DMS114 treated with DMSO at 0.1 percent for 48 hours (cell line): Measurements from ENCODE around the gene TSEN54.

Experiments
- DNase-seq: peaks from one replicate; lab custom pipeline; 2025; ENCODE audit not compliant: unreplicated experiment; lab: John Stamatoyannopoulos, UW

Gene TSEN54

DNA sequence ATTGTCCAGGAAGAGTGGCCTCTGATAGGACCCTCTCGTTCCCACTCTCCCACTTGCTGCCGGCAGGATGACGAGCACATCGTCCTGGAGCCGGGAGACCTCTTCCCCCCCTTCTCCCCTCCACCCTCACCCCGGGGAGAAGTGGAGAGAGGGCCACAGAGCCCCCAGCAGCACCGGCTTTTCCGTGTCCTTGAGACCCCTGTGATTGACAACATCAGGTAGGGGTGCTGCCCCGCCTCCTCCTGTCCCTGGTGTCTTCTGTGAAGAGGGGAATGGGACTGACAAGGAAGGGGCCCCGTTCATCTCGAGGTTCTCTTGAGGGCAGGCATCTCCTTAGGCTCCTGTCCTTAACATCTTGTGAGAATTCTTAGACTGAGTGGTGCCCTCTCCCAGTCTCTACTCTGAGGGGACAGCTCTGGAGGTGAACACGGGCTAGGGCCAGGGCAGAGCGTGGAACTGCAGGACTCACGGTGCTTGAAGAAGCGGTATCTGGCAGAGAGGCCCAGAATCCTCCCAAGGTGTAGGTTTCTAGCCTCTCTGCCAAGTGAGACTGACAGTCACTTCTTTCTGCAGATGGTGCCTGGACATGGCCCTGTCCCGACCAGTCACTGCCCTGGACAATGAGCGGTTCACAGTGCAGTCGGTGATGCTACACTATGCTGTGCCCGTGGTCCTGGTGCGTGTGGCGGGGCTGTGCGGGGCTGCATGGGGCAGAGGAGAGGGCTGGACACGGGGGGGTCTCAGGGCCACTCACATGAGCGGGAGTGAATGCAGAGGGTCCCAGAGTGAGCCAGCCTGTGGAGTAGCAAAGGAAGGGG, 27.4 kb upstream of the TSEN54 start:
- DNase-seq = no peak

DNA sequence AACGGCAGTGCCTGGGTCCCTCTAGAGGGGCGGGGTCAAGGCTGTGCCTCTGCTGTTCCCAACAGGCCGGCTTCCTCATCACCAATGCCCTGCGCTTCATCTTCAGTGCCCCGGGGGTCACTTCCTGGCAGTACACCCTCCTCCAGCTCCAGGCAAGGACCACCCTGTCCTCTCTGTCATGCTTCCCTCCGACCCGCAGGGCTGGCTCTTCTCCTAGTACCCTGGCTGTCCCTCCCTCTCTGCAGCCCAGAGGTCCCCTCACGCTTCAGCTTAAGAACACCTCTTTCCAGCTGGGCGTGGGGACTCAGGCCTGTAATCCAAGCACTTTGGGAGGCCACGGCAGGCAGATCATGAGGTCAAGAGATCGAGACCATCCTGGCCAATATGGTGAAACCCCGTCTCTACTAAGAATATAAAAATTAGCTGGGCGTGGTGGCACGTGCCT, 26.8 kb upstream of the TSEN54 start:
- no peak for DNase-seq

DNA sequence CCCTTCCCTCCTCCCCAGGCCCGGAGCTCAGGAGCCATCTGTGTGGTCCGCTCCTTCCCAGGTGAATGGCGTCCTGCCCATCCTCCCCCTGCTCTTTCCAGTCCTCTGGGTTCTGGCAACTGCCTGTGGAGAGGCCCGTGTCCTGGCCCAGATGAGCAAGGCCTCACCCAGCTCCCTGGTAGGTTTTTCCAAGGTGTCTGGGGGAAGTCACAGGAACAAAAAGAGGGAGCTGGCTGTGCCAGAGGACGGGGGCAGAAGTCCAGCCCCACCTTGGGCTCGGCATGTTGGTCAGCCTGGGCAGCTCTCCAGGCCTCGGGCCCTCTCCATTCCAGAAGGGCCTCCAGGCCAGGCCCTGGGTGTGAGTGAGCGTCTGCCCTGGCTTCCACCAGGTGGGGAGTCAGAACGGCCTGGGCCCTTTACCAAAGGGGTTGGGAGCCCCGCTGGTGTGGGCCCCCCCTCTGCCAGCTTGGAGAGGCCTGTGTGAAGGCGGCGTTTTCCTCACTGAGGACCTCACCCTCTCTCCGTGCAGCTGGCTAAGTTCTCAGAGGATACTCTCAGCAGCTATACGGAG, 26.1 kb upstream of the TSEN54 start:
- DNase-seq = no peak

DNA sequence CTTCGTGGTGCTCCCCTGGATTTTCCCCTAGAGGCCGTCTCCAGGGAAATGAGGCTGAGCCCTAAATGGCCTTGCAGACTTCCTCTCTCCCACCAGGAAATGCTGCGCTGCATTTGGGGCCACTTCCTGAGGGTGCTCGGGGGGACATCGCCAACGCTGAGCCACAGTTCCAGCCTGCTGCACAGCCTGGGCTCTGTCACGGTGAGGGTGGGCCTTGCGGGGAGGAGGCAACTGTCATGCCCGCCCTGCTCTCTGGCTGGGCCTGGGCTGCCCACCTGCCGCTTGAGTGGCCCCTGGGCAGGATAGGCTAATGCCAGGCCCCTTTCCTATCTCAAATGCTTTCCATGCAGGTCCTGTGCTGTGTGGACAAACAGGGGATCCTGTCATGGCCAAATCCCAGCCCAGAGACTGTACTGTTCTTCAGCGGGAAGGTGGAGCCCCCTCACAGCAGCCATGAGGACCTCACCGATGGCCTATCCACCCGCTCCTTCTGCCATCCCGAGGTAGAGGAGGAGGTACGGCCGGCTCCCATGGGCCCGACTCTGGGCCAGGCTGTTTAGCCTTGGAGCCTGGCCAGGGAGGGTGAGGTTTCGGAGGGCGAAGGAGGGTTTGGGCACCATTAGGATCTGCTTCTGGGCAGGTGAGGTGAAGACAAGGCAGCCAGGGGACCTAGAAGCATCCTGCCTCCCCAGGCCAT, 25.2 kb upstream of the TSEN54 start:
- DNase-seq = no peak

DNA sequence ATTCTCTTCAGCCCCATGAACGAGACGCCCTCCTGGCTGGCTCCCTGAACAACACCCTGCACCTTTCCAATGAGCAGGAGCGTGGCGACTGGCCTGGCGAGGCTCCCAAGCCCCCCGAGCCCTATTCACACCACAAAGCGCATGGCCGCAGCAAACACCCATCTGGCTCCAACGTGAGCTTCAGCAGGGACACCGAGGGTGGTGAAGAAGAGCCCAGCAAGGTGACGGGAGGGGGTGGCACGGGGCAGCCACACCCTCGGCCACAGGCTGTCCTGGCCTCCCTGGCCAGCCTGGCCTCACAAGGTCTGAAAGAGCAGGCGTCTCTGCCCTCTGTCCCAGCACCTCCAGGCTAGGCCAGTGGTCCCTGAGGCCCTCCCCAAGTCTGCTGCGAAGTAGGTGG, 24.6 kb upstream of the TSEN54 start:
- DNase-seq = no peak

DNA sequence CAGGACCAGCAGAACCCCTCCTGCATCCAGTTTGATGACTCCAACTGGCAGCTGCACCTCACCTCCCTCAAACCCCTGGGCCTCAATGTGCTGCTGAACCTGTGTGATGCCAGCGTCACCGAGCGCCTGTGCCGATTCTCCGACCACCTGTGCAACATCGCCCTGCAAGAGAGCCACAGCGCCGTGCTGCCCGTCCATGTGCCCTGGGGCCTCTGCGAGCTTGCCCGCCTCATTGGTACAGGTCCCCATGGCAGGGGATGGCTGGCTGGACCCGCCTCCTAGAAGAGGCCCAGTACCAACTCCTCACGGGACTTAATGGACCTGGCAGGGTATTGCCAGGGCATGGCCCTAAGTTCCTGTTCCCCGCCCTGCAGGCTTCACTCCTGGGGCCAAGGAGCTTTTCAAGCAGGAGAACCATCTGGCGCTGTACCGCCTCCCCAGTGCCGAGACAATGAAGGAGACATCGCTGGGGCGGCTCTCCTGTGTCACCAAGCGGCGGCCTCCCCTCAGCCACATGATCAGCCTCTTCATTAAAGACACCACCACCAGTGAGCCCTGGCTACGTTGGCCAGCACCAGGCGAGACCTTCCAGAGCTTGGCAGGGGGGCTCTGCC, 23.7 kb upstream of the TSEN54 start:
- no peak for DNase-seq

DNA sequence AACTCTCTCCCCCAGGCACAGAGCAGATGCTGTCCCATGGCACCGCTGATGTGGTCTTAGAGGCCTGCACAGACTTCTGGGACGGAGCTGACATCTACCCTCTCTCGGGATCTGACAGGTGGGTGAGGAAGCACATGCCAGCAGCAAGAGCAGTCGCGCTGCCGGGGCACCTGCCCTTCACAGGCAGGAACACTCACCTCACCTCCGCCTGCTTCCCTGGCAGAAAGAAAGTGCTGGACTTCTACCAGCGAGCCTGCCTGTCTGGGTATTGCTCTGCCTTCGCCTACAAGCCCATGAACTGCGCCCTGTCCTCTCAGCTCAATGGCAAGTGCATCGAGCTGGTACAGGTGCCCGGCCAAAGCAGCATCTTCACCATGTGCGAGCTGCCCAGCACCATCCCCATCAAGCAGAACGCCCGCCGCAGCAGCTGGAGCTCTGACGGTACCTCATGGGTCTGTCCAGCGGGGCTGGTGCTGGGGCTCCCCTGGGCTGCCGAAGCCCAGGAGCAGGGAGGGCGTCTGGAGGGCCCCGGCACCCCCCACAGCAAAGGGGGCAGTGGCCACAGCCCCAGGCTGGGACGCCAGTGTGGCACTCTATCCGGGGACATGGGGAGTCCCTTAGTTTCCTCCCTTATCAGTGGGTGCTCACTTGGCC, 22.7 kb upstream of the TSEN54 start:
- DNase-seq = no peak

DNA sequence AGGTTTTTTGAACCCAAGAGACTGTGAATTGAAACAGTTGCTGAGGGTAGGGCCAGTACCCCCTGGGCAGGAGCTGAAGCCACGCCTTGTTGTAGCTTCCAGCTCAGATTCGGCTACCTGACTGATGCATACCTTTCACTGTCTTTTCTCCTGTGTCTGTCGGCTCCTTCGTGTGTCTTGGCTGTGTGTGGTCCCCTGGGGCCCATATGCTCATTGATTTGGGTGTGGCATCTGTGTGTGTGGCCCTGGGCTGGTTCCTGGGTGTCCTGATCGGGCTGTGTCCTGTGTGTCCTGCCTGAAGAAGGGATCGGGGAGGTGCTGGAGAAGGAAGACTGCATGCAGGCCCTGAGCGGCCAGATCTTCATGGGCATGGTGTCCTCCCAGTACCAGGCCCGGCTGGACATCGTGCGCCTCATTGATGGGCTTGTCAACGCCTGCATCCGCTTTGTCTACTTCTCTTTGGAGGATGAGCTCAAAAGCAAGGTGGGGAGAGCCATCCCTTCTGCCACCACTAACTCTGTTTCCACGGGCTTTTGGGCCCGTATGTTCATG, 21.9 kb upstream of the TSEN54 start:
- DNase-seq = no peak

DNA sequence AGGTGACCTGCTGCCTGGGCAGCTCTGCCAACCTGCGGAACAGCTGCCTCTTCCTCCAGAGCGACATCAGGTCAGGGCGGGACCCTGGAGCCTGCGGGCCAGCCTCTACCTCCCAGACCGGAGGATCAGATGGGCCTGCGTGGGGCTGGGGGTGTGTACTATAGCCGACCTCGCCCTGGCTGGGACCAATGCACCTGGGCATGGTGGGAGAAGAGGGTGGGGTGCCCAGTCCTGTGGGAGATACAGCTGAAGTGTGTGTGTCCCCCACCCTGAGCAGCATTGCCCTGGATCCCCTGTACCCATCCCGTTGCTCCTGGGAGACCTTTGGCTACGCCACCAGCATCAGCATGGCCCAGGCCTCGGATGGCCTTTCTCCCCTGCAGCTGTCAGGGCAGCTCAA, 20.3 kb upstream of the TSEN54 start:
- no peak for DNase-seq

DNA sequence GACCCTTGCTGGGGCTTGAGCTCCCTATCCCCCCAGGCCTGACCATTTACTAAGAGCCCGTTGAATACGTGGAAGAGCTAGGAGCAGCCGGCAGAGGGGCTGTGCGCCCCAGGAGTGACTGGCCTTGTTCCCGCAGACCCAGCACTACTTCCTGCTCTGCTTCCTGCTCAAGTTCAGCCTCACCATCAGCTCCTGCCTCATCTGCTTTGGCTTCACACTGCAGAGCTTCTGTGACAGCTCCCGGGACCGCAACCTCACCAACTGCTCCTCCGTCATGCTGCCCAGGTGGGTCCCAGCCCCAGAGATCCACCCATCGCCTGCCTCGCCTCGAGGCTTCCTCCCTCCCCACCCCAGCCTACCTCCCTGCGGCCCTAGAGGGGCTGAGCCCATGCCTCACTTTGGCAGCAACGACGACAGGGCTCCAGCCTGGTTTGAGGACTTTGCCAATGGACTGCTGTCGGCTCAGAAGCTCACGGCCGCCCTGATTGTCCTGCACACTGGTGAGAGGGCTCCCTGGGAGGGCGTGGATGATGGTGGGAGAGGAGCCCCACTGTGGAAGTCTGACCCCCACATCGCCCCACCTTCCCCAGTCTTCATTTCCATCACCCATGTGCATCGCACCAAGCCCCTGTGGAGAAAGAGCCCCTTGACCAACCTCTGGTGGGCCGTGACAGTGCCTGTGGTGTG, 18.1 kb upstream of the TSEN54 start:
- no peak for DNase-seq

DNA sequence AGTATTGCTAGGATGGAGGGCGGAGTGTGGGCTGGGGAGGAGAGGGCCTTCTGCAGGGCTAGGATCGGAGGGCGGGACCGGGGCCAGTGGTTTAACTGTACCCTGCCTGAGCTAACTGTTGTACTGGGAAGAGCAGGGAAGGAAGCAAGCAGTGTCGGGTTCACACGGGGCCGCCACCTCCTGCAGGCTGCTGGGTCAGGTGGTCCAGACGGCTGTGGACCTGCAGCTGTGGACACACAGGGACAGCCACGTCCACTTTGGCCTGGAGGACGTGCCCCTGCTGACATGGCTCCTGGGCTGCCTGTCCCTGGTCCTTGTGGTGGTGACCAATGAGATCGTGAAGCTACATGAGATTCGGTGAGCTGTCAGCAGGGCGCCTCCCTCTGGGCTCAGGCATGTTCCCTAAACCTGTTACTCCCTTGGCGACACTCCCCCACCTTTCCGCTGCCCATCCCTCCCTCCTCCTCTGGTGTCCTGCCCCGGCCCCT, 17.6 kb upstream of the TSEN54 start:
- DNase-seq = no peak

DNA sequence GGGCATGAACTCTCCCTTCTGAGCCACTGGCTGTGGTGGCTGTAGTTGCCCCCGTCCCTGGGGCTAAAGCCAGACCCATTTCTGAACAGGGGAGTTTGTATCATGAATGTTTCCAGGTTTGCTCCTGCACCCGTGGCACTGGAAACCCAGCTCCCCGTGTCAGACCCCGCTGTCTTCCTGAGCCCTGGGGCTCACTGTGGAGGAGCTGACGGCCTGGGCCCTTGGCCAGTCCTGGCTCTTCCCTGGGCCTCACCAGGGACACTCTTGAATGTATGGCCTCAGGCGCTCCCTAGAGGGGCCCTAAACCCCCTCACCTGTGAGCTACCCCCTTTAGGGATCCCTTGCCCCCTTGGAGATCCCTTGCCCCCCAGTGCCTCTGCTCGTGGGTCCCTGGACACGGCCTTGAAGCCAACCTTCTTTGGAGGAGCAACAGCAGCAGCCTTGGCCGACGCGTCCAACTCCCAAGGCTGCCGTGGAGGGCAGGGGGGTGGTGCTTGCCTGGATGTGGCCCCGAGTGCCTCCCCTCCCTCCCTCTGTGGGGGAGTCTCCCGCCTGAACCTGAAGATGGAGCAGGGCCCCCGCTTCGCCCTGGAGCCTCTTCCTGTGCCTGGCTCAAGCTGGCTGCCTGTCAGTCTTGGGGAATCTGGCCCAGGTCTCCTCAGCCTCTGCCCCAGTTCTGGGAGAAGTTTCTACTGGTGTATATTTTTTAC, 16.9 kb upstream of the TSEN54 start:
- no peak for DNase-seq

DNA sequence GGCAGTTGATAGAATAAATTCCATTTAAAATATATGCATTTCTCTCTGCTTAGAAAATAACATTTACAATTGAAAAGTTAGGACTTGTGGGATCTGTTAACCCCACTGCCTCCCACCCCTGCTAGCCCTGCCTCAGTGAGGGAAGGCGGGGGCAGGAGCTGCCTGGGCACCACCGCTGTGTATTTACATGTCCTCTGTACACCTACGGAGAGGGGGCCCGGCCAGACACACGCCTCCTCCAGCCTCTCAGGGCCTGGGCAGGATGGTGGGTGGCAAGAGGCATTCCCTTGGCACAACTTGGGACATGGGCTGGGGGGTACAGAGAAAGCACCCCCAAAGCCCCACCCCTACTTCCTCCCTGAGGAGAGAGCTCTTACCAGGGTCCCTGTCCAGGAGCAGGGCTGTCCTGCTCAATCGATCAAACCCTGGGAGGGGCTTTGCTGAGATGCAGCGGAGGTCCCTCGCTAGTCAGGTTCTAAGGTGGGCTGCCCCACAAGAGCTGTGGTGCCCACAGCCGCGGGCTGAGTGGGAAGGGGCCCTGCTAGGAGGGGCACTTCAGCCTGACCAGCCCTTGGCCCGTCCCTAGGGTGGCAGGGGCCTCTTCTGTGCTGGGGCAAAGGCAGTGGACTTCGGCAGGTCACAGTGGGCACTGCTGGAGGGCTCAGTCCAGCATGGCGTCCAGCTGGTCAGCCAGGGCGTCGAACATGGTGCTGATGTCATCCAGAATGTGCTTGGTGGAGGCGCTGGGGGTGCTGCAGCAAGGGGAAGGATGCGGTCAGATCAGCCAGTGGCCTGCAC, 15.7 kb upstream of the TSEN54 start:
- DNase-seq = no peak

DNA sequence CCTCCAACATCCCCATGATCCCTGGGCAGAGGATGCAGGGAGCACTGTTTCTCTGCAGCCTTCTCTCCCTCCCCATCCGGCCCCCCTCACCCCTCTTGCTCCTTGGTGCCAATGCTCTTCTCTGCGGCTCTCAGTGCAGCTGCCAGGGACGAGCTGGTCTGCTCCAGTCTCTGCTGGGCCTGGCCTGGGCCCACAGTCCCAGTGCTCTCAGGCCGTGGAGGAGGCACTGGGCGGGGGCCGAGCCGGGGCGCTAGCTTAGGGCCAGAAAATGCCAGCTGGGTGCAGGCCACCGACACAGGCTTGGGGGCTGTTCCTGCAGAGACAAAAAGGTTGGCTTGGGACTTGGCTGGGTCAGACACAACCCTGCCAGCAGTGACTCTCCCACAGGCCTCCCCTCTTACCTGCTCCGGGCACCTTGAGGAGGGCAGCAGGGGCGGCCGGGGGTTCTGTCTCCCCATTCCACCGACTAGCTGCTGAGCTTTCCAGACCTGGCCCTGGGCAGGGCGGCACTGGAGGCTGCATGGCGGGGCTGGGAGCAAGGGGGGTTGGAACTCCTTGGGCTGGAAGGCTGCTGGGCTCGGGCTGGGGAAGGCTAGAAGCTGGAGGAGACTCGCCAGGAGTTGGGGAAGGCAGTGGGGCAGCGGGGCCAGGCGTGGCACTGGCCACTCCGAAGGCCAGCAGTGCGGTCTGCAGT, 14.8 kb upstream of the TSEN54 start:
- DNase-seq = no peak

DNA sequence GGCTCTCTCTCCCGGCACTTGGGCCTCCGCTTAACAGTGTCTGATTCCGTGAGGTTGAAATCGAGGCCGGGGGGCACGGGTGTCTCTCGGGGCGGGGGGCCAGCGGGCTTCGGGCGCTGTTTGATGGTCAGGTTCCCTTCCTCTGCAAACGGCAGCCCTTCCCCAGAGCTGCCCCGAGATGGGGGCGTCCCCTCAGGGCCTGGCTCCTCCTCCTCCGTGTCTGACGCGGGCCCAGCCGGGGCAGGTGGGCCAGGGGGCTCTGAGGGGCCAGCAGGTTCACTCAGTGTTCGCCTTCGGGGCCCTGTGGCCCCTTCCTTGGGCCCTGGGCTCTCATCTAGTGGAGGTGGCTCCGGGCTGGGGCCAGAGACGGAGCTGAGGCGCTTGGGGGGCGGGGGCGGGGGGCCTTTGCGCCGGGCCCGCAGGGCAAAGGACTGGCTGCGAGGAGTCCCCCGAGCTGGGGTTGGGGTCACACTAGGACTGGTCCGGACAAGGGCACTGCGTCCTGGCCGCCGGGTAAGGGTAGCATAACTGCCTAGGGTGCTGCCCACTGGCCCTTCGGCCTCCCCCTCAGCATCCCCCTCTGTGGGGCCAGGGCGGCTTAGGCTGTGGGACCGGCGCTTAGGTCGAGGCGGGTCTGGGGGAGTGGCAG, 14.1 kb upstream of the TSEN54 start:
- no peak for DNase-seq

DNA sequence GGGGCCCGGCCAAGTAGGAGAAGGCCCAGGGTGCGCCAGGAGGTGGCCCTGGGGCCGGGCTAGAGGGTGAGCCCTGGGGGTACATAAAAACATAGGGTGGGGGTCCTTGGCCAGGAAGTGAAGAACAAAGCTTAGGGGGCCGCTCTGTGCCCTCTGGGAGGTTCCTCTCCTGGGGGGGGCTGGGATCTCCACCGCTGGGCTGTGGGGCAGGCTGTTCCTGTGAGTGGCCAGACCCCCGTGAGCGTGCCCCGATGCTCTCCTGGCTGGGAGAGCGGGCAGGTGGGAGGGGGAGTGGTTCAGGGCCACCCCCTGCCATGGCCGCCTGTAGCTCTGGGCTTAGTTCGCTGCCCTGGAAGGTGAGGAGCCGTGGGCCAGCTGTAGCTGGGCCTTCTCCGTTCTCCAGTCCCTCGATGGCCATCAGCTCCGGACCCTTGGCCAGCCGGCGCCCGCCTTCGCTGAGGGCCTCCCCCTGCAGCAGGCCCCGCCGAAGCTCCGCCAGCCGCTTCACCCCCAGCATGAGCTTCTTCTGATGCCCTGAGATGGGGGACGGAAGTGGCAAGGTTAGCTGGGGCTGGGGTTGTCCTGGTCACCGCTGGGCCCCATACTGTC, 13.5 kb upstream of the TSEN54 start:
- DNase-seq = no peak

DNA sequence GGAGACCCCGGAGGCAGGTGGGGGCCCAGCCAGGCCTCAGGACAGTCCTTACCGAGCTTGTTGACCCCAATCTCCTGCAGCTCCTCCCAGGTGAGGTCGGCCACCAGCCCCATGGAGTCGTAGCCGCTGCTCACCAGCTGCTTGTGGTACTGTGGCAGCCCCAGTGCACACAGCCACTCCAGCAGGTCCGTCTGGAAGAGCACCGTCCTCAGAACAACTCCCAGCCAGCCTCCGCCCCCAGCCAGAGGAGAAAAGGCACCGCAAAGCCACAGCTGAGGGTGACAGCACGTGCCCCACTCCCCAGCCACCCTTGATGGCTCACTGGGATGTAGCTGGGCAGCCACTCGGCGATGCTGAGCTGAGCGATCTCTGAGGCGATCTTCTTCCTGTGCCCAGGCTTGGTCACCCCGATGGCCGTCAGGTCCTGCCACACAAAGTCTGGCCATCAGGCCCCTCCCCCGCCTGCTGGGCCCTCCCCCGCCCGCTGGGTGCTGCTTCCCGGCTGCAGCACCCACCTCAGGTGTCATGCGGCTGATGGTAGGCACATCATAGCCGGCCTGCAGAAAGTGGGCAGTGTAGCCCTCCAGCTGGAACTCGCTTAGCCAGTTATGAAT, 12.9 kb upstream of the TSEN54 start:
- no peak for DNase-seq
